ENCODE data around the gene OXA1L.
"Not testable (repeated sequence)": the region's sequence is repeated elsewhere in the genome, so short reads cannot be mapped to it uniquely, and the experiment has no call there.

GRCh38 chr14:22776849-22777248 is 10.4 kb downstream of the OXA1L start:
- not testable (repeated sequence) for TF ChIP-seq POLR2AphosphoS5 (IDR thresholded peaks at IDR 0.05; ENCODE audit: borderline replicate concordance, low read depth, low read length); EZH2 (IDR thresholded peaks at IDR 0.05); FOXP2 (optimal IDR thresholded peaks at IDR 0.05; ENCODE audit: control extremely low read depth, extremely low read length, insufficient read depth)

Data from SK-N-MC (cell line).